ENCODE results near the gene UCN3. TPM values are rescaled to one million over a fixed set of nuclear protein-coding genes. Genes with fewer than 3 reads are reported as not detected.

Gene UCN3
- total RNA-seq, 4 donors from 2014 or later: not detected

GRCh38 chr10:5391790-5392189, 27.0 kb downstream of the UCN3 start:
- intact Hi-C loops (cut with DNase I): no loop called here
- peaks cover 0 to under 1% of the 10 kb centered on the region in 2 donors for H3K4me1 ChIP-seq
- H3K36me3 ChIP-seq: no peaks in the 10 kb centered on the region
- WGBS, 2 donors: 86 to 89% methylated on average over 3 of the region's 3 CpGs
- DNase-seq: no peak
- TF ChIP-seq, protein P1, sequence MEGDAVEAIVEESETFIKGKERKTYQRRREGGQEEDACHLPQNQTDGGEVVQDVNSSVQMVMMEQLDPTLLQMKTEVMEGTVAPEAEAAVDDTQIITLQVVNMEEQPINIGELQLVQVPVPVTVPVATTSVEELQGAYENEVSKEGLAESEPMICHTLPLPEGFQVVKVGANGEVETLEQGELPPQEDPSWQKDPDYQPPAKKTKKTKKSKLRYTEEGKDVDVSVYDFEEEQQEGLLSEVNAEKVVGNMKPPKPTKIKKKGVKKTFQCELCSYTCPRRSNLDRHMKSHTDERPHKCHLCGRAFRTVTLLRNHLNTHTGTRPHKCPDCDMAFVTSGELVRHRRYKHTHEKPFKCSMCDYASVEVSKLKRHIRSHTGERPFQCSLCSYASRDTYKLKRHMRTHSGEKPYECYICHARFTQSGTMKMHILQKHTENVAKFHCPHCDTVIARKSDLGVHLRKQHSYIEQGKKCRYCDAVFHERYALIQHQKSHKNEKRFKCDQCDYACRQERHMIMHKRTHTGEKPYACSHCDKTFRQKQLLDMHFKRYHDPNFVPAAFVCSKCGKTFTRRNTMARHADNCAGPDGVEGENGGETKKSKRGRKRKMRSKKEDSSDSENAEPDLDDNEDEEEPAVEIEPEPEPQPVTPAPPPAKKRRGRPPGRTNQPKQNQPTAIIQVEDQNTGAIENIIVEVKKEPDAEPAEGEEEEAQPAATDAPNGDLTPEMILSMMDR (IDR thresholded peaks at IDR 0.05): no peak
- no peak for TF ChIP-seq POLR2A (IDR thresholded peaks at IDR 0.05)
- no peak overlapping the region for H3K27ac ChIP-seq
- H3K4me3 ChIP-seq (replicated peaks in 1 of 3): no peak overlapping the region
- no peaks in the 10 kb centered on the region for H3K9me3 ChIP-seq
- no peaks in the 10 kb centered on the region for H3K27me3 ChIP-seq

DNA sequence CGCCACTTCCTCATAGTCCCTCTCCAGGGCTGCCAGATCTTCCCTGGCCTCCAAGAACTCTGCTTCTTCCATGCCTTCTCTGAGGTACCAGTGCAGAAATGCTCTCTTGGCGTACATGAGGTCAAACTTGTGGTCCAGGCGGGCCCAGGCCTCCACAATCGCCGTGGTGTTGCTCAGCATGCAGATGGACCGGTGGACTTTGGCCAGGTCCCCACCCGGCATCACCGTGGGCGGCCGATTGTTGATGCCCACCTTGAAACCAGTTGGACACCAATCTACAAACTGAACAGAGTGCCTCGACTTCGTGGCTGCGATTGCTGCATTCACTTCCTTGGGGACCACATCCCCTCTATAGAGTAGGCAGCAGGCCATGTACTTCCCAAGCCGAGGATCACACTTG, 28.8 kb downstream of the UCN3 start:
- DNase-seq: no peak
- H3K9me3 ChIP-seq: no peaks in the 10 kb centered on the region
- 87 to 93% methylated on average over 10 to 14 of the region's 14 CpGs for WGBS, 2 donors
- H3K4me1 ChIP-seq: peaks cover 0 to 3% of the 10 kb centered on the region in 2 donors
- intact Hi-C loops (cut with DNase I): no loop called here
- no peaks in the 10 kb centered on the region for H3K36me3 ChIP-seq
- H3K27me3 ChIP-seq: no peaks in the 10 kb centered on the region
- TF ChIP-seq, protein P1 (IDR thresholded peaks at IDR 0.05): no peak
- no peak for TF ChIP-seq POLR2A (IDR thresholded peaks at IDR 0.05)
- no peak overlapping the region for H3K4me3 ChIP-seq (replicated peaks in 1 of 3)
- H3K27ac ChIP-seq: no peak overlapping the region

GRCh38 chr10:5395168-5395567, 30.4 kb downstream of the UCN3 start:
- H3K4me3 ChIP-seq (replicated peaks in 1 of 3): no peak overlapping the region
- peaks cover 0 to 3% of the 10 kb centered on the region in 2 donors for H3K4me1 ChIP-seq
- no peaks in the 10 kb centered on the region for H3K27me3 ChIP-seq
- DNase-seq: no peak
- WGBS, 2 donors: 90 to 91% methylated on average over 14 to 18 of the region's 18 CpGs
- no peaks in the 10 kb centered on the region for H3K36me3 ChIP-seq
- no peak overlapping the region for H3K27ac ChIP-seq
- intact Hi-C loops (cut with DNase I): no loop called here
- H3K9me3 ChIP-seq: no peaks in the 10 kb centered on the region
- no peak for TF ChIP-seq POLR2A (IDR thresholded peaks at IDR 0.05)
- TF ChIP-seq, protein P1 (IDR thresholded peaks at IDR 0.05): no peak

- WGBS, 2 donors: 66 to 73% methylated on average over 12 of the region's 12 CpGs
- TF ChIP-seq, protein P1 (IDR thresholded peaks at IDR 0.05): no peak
- no peak for TF ChIP-seq POLR2A (IDR thresholded peaks at IDR 0.05)
- Histone ChIP-seq H3K27me3 (no peaks in the 10 kb centered on the region), H3K9me3 (no peaks in the 10 kb centered on the region), H3K36me3 (no peaks in the 10 kb centered on the region), H3K4me1 (peaks cover 0 to 3% of the 10 kb centered on the region in 2 donors), H3K27ac (no peak overlapping the region), H3K4me3 (replicated peaks in 1 of 3) (no peak overlapping the region)
- intact Hi-C loops (cut with DNase I): no loop called here
- DNase-seq: peak; percentile 70 to 79
Observed at GRCh38 chr10:5396556-5397300, 32.0 kb downstream of the UCN3 start.

DNA sequence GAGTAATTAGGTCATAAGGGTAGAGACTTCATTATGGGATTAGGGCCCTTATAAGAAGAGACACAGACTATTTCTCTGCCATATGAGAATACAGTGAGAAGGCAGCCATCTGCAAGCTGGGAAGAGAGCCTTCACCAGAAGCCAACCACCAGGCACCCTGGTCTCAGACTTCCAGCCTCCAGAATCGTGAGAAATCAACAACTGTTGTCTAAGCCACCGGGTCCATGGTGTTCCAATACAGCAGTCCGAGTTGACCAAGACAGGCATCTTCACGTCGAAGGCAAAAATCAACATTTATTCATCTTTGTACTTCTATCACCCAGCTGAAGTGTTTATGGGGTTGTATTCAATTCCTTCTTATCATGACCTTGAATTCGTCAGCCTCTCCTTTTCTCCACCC, 34.6 kb downstream of the UCN3 start:
- TF ChIP-seq, protein P1 (IDR thresholded peaks at IDR 0.05): no peak
- TF ChIP-seq POLR2A (IDR thresholded peaks at IDR 0.05): no peak
- Histone ChIP-seq H3K4me1 (peaks cover 0 to 3% of the 10 kb centered on the region in 2 donors), H3K4me3 (replicated peaks in 1 of 3) (no peak overlapping the region), H3K27ac (no peak overlapping the region), H3K27me3 (no peaks in the 10 kb centered on the region), H3K9me3 (no peaks in the 10 kb centered on the region), H3K36me3 (no peaks in the 10 kb centered on the region)
- whole genome bisulfite sequencing, 2 donors: 73 to 77% methylated on average over 6 of the region's 6 CpGs
- no peak for DNase-seq
- intact Hi-C loops (cut with DNase I): no loop called here
